ENCODE measurements around the gene RNF186. TPM values are rescaled to one million over a fixed set of nuclear protein-coding genes. Genes with fewer than 3 reads are reported as not detected.
A peak's percentile ranks its signal among the peaks of the same experiment; 100 is the strongest.
"Not testable (repeated sequence)": the region's sequence is repeated elsewhere in the genome, so short reads cannot be mapped to it uniquely, and the experiment has no call there.

Gene RNF186
- polyA plus RNA-seq, 12 donors, result 0.14 to 12.2 TPM; not detected in 10

DNA sequence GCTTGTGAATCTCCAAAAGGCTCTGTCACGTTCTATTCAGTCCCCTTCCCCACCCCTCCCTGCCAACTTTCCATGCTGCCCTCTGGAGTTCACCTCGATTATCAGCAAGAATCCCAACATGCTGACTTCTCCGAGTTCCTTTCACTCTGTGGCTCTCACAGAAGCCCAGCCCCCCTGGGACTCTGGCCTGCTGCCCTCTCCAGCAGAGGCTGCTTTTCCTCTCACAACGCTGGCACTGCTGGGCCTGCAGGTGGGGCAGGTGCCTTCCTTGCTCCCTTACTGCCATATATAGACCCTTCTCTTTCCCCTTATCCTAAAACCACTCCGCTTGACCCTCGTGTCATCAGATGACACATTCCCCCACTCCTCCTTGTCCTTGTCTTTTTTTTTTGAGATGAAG is 10.2 kb upstream of the RNF186 start:
- no peak for DNase-seq

DNA sequence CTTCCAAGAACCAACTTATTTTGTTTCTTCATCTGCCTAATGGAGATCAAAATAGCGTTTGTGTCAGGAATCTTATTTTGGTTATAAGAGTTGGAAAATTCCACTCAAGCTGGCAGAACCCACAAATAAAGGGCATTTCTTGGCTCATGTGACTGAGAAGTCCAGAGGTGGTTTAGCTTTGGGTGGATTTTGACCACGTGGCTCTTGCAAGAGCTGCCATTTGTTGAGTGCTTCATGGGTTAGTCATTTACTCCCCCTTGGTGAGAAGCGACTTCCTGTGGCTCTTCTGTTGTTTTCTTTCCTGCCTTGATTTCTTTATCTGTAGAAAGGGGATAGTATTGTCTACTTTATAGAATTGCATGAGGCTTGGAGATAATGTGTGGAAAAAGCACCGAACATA is 9.5 kb upstream of the RNF186 start:
- DNase-seq, result no peak

DNA sequence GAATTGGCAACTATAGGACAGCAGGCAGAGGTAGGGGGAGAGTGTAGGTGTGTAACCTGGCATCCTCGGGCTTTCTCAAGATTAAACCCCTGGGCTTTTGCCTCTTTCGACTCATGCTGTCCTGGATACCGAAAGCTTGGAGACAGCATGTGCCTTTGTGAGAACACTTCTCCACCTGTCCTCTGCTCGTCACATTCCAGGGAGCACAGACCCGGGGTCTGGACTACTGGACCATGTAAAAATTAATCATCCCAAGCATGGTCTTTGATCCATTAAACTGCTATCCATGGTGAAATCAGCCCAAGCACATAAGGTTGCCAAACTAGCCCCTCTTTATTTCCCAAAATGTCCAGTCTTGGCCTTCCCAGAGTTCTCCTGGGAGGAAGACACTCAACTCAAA is 9.0 kb upstream of the RNF186 start:
- no peak for DNase-seq

DNA sequence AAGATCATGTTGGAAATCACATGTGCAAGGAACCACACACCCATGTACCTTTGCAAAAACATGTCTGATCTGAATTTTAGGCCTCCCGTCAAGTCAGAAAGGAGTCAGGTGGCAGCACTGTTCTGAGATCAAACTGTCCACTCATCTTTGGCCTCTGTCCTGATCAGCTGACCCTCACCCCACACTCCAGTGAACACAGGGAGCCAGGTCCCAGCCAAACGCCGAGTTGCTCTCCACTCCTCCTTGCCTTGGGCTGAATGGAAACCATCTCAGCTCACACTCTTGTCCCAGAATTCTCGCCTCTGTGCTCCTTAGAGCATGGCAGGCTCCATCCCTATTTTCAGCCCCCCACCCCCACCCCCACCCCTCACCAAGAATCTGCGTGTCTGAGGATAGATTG is 4.6 kb upstream of the RNF186 start:
- no peak for DNase-seq

DNA sequence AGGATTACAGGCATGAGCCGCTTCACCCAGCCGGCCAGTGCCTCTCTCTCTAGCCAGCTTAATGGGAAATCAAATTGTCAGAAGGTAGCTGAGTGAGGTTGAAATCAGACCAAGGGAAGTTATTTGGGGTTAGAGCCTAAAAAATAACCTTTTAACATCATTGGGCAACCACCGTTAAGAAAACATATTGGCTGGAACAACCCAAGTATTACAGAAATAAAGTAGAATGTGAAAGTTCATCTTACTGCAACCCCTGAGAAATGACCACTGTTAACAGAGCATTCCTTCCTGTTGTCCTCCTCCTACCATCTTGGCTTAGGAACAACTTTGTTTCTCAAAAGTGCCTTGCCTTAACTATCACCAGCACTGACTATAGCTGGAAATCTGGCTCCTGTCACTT is 3.2 kb upstream of the RNF186 start:
- no peak for DNase-seq

DNA sequence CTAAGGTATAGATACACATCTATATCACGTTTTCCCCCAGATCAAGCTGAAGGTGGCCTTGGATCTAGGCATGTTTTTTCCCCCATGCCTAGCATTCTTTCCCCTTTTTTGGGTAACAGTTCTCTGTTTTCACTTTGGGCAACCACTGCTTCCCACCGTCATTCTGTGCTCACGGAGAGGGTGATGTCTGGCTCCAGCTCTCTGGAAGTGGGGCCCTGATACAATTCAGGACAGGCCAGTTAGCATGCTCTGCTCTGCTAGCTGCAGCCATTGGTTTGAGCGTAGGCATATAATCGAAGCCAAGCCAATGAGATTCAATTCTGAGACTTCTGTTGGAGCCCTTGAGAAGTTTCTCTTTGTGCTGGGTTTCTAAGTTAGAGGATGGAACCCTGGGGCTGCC is 2.1 kb upstream of the RNF186 start:
- no peak for DNase-seq

DNA sequence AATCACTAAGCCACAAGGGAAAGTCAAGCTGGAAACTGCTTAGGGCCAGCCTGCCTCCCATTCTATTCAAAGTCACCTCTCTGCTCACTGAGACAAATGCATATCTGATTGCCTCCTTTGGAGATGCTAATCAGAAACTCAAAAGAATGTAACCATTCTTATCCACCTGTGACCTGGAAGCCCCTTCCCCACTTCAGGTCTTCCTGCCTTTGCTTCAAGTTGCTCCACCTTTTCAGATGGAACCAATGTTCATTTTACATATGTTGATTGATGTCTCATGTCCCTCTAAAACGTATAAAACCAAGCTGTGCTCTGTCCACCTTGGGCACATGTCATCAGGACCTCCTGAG is 1.6 kb upstream of the RNF186 start:
- DNase-seq, result not testable (repeated sequence)

DNA sequence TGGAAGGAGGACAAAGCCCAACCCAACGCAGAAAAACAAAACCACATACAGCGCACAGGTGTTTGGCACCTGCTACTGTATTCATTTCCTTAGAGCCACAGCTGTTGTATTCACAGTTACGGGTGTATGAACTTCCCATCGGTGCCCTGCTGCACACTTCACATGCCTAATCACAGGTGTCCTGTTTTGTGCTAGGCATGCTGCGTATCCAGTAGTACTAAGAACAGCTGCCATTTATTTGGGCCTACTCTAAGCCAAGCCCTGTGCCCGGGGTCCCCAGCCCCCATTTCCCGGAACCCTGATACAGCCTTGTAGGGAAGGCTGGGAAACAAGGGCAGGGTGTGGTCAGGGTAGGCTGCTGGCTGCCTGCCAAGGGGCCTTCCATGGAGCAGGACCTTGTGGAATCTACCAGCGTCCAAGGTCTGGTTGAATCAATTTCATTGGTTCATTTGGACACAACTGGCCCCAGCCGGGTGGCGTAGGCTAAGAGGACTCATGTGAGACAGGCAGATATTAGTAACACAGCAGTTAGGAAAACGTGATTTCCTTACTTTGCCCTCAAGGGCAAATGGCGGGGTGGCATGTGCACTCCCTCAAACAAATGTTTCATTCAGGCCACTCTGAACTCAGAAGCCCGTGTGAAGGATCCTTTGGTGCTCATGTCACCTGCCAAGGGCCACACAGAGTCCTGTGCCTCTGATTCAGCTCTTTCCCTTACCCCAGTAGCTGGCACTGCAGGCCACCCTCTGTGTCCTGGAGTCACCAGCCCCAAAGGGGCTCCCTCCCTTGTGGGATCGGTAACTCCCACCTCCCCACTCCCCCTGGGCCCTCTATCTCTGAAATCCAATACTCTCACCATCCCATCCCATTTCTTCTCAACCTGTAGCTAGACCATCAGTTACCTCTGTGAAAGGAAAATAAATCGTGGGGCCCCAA is 986 bp upstream of the RNF186 start:
- no peak for DNase-seq

DNA sequence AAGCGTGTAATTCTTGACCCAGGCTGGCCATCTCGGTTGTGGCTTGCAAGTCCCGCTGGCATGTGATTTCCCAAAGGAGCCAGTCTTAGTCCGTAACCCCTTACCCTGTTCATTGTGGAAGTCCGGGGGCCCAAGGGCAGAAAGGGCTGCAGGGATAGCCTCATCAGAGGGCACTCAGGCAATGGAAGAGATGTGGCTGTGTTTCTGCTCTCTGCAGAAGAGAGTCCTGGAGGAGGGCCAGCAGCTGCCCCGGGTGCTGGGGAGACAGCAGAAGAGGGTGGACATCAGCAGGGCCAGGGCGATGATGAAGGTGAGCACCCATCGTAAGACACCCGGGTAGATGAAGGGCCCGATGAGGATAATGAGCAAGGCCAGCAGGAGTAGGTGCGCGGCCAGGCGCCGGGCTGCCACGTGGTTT is 830 bp downstream of the RNF186 start:
- no peak for DNase-seq

DNA sequence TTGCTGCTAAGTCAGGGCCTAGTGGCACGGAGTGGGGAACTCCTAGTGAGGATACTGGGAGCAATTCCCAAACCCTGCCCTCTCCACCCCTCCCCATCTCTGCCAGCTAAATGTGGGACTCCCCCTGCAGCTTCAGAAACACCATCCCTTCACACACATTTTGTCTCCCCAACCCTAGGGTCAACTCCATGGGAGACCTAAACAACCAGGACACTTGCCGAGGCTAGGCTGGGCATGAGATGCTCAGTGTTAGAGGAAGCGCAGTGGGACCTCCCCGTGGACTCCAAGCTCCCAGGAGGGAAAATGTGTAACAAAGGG is 1.5 kb downstream of the RNF186 start:
- DNase-seq, result no peak

DNA sequence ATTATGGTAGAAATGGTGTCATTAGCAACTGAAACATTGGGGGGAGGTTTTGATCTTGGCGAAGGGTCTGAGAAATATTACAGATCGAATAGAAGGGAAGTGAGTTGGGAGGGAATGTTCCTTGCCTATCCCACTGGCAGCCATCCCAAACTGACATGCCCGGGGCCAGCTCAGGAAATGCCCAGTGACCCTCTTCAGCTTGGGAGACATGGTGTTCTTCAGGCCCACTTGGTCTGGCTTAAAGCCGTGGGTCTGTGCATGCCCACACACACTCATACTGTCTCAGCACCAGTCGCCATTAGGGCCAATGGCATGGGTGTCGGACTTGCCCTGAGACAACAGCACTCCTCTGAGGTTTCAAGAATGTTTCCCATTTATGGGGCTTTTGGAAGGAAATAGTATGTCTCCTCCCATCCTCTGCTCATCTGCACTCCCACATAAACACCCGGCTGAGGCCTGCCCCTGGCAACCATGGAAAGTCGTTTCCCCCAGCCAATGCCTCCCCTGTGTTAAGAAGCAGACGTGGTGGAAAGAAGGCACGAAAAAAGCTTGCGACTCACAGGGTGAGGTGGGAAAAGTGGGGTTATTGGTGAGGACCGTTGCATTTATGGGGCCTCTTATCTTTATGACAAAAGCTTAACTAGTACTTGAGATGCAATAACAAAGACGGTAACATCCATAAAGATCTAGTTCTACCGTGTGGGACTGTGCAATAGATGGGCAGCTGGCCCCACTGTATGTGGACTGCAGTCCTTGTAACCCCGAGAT is 2.0 kb downstream of the RNF186 start:
- DNase-seq, result no peak

DNA sequence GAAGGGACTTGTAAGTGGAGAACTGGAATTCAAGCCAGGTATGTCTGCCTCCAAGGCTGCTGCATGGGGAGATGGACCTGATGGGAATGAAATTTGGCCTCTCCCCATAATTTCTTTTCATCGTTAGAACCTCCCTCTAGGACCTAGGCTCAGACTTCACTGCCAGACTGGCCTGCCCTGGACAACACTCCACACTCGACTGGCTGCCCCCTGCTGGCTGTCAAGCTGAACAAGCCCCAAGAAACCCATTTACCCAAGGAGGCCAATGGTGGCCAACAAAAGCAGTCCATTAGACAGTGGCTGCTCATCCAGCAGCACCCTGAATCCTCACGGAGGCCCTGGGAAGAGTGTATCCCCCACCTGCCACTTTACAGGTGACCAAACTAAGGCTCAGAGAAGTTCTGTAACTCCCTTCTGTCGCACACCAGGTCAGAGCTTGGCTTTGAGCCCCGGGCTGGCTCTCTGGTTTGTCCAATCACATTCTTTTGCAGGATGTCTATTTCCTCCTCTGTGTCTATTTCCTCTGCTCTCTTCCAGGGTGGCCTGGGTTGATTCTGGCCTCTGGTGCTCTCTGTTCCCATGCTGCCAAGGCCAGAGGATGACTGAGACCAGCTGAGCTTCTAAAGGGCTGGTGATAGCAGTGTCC is 3.8 kb downstream of the RNF186 start:
- no peak for DNase-seq

DNA sequence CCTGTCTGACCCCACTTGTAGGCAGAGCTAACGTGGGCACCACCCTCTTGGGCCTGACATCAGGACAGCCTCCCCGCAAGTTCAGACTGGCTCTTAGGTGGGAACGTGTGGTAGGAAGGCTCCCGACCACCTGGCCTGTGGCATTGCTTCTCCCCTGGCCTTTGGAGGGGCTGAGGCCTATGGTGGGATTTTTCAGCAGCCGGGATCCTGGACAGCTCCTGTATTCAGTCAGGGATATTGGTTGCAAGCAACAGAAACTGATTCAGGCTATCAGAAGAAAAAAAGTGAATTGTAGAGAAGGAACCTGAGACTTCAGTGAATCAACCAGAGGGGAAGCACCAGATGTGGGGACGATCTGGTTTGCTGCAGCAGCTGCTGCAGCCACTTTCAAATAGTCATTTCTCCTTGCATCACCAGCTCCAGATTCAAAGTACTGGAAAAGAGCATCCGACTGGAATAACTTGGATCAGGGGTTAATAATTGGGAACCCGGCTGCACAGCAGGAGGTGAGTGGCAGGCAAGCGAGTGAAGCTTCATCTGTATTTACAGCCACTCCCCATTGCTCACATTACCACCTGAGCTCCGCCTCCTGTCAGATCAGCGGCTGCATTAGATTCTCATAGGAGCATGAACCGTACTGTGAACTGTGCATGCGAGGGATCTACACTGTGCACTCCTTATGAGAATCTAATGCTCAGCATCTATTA is 5.9 kb downstream of the RNF186 start:
- DNase-seq, result no peak

DNA sequence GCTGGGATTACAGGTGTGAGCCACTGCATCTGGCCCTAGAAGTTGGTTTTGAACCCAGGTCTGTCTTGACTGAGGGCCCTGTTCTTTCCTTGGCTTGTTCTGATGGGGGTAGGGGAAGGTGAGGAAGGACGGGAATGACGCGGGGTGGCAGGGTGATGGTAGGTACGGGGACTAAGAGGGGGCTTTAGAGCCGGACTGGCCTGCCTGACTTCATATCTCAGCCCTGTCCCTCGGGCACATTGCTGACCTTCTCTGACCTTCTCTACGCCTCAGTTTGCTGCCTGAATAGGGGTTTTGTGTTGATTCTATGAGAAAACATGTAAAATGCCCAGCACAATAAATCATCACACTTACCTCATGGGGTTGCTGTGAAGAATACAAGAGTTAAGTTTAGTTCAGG is 6.7 kb downstream of the RNF186 start:
- DNase-seq, result no peak

DNA sequence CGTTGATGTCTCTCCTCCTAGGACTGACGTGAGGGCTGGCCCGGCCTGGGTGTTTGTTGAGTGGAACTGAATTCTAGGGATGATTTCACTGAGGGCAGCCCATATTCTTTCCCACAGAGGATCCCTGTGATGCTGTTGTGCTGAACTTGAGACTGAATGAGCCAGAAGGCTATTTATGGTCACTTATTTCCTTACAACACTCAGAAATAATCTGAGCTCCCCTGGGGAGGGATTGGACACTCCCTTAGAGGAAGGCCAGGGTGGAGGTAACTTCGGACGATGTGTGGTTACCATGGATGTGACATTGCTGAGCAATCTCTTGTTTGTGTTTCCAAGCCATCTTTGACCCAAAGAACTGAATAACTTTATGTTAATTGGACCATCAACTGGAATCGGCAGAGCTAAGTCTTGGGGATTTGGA is 10.2 kb downstream of the RNF186 start:
- no peak for DNase-seq

DNA sequence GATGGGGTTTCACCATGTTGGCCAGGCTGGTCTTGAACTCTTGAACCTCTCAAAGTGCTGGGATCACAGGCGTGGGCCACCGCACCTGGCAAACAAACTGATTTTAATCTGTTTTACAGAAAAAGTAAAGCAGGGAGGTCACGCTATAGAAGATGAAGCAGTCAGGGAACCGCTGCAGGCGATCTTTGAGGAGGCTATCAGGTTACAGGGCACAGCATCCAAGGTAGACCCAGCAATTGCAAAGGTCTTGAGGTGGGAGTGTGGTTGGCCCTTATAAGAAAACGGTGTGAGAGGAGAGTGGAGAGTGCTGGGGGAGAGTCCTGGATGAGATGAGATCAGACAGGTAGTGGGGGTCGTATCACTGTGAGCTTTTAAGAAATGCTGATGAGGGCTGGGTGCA is 12.8 kb downstream of the RNF186 start:
- DNase-seq, result no peak

DNA sequence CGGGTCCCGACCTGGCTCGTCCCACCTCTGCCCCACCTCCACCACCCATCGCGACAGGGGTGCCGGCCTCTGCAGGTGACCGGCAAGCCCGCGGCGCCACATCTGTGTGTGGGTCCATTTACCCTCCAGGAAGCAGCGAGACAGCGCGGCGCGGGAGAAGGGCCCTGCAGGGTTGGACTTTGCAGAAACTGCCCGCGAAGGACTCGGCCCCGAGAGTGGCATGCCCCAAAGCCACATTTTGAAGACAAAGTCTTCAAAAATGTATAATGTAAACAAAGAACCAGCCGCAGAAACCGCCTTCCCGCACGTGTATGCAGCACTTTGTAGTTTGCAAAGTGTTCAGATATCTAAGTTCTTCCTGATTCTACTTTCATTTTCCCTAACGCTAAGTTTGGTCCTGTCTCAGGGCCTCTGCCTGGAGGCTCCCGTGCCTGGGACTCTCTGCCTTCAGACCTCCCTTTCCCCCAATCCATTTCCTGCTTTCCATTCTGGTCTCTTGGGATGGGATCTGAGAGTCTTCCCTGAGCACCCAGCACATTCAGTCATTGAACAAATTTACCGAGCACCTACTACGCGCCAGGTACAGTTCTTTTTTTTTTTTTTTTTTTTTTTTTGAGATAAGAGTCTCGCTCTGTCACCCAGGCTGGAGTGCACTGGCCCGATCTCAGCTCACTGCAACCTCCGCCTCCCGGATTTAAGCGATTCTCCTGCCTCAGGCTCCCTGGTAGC is 14.8 kb downstream of the RNF186 start:
- peak; percentile 38 for DNase-seq

DNA sequence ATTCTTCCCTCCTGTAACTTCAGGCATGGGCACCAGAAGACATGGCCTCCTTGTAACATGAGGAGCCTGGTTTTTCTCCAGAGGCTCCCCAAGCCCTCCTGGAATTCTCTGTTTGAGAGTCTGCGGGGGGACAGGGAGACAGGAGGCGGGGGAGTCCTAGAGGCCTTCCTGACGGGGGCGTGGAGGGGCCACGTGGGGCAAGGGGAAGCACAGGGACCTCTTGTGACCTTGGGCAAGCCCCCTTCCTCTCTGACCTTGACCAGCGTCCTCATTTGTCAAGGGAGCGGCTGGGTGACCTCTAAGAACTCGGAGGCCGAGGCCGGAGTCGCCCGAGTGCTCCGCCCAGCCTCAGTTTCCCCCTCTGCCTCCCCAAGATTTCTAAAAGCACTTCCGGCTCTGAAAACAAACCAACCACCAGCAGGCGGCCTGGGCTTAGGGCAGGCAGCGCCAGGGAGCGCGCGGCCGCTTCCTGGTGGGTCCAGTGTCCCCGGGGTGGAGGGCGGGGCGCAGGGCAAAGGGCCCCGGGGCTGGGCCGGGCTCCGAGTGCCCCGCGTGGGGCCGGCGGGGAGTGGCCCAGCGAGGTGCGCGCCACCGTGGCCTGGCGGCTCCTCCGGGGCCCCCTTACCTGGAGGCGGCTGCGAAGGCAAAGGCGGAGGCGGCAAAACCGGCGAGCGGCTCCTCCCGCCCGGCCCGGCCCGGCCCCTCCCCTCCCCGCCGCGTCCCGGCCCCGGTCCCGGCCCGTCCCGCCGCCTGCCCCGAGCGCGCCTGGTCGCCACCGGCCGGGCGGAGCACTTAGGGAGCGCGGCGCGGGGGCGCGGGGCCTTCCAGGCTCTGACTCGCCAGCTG is 15.6 kb downstream of the RNF186 start, which contains the start of gene TMCO4:
TSS of gene TMCO4 (minus strand) at position 687 of the 846 bp plus-strand sequence. CDS start 19,158 bp downstream, outside the sequence.
- peak; percentile 23 for DNase-seq

DNA sequence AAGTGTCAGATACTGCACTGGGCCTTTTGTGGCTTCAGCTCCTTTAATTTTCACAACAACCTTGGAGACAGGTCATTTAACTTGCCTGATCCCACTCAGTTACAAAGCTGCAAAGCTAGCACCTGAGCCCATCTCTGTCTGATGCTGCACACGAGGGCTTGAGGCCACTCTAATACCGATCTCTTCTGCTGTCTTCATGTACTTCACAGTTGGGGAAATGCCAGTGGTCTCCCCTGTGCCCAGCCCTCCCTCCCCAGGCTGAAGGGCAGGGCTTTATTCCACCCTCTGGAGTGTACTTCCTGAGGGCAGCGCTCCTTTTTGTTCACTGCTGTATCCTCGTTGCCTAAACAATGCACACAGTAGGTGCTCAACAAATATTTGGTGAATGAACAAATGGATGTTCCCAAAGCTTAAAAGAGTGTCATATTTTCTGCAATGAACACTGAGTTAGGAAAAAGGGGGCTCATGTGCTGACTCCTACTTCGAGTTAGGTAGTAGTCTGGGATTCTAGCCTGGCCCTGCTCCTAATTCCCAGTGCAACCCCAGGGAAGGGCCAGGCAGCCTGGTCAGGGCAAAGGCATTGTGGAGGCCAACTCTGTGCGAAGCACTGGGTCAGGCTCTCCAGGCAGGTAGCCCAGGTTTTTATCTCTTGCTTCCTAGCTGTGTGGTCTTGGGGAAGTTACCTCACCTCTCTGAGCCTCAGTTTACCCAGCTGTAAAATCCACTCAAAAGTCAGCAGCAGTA is 16.4 kb downstream of the RNF186 start:
- no peak for DNase-seq

DNA sequence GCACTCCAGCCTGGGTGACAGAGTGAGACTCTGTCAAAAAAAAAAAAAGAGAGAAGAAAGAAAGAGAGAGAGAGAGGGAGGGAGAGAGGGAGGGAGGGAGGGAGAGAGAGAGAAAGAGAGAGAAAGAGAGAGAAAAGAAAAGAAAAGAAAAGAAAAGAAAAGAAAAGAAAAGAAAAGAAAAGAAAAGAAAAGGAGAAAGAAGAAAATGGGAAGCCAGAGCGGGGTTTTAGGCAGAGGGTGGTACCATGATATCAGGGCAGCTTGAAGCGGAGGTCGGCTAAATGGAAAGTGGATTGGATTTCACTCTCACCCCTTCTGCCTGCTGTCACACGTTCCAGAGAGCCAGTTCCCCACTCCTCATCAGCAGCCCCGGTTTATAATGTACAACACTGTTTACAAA is 17.3 kb downstream of the RNF186 start:
- no peak for DNase-seq

Data from muscle of arm (tissue), 12 donors.